Karpas-422 (cell line): Measurements from ENCODE around the gene ZSCAN2. TPM values are rescaled to one million over a fixed set of nuclear protein-coding genes. Genes with fewer than 3 reads are reported as not detected.

Experiments used
- total RNA-seq: library from RNA; depleted of rRNA; stranded (reverse); fragments of >200 nt; shearing (Covaris generic); gene quantifications from 2 replicates; pipeline ENCODE4 v1.2.3, GENCODE V29; 2014; ENCODE audit warnings: low replicate concordance; rRNA removed

The ZSCAN2 gene
- total RNA-seq, 1 experiment from 2014 or later: 21.8 TPM

Other genes with a start within 250 kb of the ZSCAN2 start
- gene WDR73, start 53.3 kb downstream of the ZSCAN2 start, total RNA-seq: 35.7 and 36.1 TPM in 2 replicates
- 15.1 and 17.2 TPM in 2 replicates for gene NMB, start 57.2 kb downstream of the ZSCAN2 start, total RNA-seq
- 82.3 and 116 TPM in 2 replicates for gene SEC11A, start 115.1 kb downstream of the ZSCAN2 start, total RNA-seq
- gene ZNF592, start 147.6 kb downstream of the ZSCAN2 start, total RNA-seq: 15.5 and 18.0 TPM in 2 replicates
- under 0.01 and 0.07 TPM in 2 replicates for gene ALPK3, start 216.3 kb downstream of the ZSCAN2 start, total RNA-seq